ENCODE results near the gene RGL2. TPM values are rescaled to one million over a fixed set of nuclear protein-coding genes. Genes with fewer than 3 reads are reported as not detected.

The RGL2 gene
- total and polyA plus RNA-seq, 2 of the 13 experiments (the other 11 are each of a cell fraction or from before 2014, with no cell fraction given) = 22.9 to 47.4 TPM

DNA sequence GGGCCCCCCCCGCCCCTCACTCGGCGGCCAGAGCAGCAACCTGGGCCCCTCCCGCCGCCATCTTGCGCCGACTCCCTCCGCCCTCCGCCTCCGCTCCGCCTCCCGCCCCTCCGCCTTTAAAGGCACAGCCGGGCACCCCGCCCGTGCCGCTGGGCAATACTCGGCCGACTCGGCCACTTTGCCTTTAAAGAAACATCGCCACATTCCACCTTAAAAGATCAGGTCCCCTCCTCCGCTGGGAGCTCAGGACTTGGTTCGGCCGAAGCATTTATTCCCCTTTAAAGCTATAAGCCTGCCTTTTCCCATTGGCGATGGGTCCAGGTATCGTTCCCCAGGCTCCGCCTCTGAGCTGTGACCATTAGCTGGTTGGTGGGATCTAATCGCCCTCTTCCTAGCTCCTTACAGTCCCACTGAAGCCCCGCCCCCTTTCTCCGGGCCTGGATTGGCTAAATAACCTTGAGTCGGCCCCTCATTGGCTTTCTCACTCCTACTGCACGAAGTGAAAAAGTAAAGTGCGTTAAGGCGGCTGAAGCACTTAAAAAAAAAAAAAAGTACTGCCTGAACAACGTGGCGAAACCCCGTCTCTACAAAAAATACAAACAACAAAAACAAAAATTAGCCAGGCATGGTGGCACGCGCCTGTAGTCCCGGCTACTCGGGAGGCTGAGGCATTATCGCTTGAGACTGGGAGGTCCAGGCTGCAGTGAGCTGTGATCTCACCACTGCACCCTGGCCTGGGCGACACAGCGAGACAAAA is 19.1 kb upstream of the RGL2 start, which contains the start of gene ZBTB22 (continued):
- TF ChIP-seq, protein P1, sequence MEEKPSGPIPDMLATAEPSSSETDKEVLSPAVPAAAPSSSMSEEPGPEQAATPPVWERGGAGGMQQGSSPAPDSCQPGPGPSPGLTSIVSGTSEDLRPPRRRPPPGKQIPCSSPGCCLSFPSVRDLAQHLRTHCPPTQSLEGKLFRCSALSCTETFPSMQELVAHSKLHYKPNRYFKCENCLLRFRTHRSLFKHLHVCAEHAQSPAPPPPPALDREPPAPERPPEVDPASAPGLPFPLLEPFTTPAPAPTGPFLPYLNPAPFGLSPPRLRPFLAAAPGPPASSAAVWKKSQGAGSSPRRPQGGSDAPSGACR (CRISPR knock-in tag; IDR thresholded peaks at IDR 0.05) = no peak
- no peak for TF ChIP-seq DZIP1 (CRISPR knock-in tag; IDR thresholded peaks at IDR 0.05)
- peak; percentile 43; the same call in 1 of the 2 replicates for TF ChIP-seq ATF7-NPFF (CRISPR knock-in tag; IDR thresholded peaks at IDR 0.05; ENCODE audit: low read depth)
- no peak for TF ChIP-seq ZBTB21 (CRISPR knock-in tag; IDR thresholded peaks at IDR 0.05)
- TF ChIP-seq RNF2 (conservative IDR thresholded peaks at IDR 0.05; ENCODE audit: low read depth) = no peak
- no peak for TF ChIP-seq SP1 (IDR thresholded peaks at IDR 0.05)
- TF ChIP-seq SP1 (CRISPR knock-in tag; IDR thresholded peaks at IDR 0.05) = peak; percentile 63
- TF ChIP-seq ZNF33B (CRISPR knock-in tag; IDR thresholded peaks at IDR 0.05) = 0 out of 2 replicates have a peak, but pooled peaks have one; percentile 43
- TF ChIP-seq, protein P2, sequence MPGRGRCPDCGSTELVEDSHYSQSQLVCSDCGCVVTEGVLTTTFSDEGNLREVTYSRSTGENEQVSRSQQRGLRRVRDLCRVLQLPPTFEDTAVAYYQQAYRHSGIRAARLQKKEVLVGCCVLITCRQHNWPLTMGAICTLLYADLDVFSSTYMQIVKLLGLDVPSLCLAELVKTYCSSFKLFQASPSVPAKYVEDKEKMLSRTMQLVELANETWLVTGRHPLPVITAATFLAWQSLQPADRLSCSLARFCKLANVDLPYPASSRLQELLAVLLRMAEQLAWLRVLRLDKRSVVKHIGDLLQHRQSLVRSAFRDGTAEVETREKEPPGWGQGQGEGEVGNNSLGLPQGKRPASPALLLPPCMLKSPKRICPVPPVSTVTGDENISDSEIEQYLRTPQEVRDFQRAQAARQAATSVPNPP (CRISPR knock-in tag; IDR thresholded peaks at IDR 0.05) = no peak
- no peak for TF ChIP-seq ZSCAN22 (CRISPR knock-in tag; IDR thresholded peaks at IDR 0.05)
- TF ChIP-seq ETV5 (CRISPR knock-in tag; IDR thresholded peaks at IDR 0.05; ENCODE audit: borderline replicate concordance) = no peak
- 0 out of 2 replicates have a peak, but pooled peaks have one; percentile 39 for TF ChIP-seq ETV6 (CRISPR knock-in tag; conservative IDR thresholded peaks at IDR 0.05)
- TF ChIP-seq TFE3 (CRISPR knock-in tag; IDR thresholded peaks at IDR 0.05) = 0 out of 2 replicates have a peak, but pooled peaks have one; percentile 32
- no peak for TF ChIP-seq ATRX (CRISPR knock-in tag; IDR thresholded peaks at IDR 0.05; ENCODE audit: borderline replicate concordance)
- TF ChIP-seq, protein P3, sequence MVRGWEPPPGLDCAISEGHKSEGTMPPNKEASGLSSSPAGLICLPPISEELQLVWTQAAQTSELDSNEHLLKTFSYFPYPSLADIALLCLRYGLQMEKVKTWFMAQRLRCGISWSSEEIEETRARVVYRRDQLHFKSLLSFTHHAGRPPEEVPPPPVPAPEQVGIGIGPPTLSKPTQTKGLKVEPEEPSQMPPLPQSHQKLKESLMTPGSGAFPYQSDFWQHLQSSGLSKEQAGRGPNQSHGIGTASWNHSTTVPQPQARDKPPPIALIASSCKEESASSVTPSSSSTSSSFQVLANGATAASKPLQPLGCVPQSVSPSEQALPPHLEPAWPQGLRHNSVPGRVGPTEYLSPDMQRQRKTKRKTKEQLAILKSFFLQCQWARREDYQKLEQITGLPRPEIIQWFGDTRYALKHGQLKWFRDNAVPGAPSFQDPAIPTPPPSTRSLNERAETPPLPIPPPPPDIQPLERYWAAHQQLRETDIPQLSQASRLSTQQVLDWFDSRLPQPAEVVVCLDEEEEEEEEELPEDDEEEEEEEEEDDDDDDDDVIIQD (CRISPR knock-in tag; IDR thresholded peaks at IDR 0.05; ENCODE audit: low read depth) = peak; percentile 31; the same call in 1 of the 2 replicates
- peak; percentile 89; the same call in 1 of the 2 replicates for TF ChIP-seq ZNF430 (CRISPR knock-in tag; IDR thresholded peaks at IDR 0.05)
- no peak for TF ChIP-seq SMC3 (IDR thresholded peaks at IDR 0.05; ENCODE audit: low read length)
- TF ChIP-seq CEBPG (CRISPR knock-in tag; IDR thresholded peaks at IDR 0.05) = no peak
- TF ChIP-seq ZBTB42 (CRISPR knock-in tag; IDR thresholded peaks at IDR 0.05) = no peak
- TF ChIP-seq MTF2 (CRISPR knock-in tag; IDR thresholded peaks at IDR 0.05; ENCODE audit: borderline replicate concordance) = no peak
- TF ChIP-seq PHF8 (CRISPR knock-in tag; IDR thresholded peaks at IDR 0.05) = peak; percentile 45
- TF ChIP-seq NAIF1 (CRISPR knock-in tag; IDR thresholded peaks at IDR 0.05; ENCODE audit: borderline replicate concordance) = no peak; the same call in 1 of the 2 replicates
- peak; percentile 64 for TF ChIP-seq HNRNPLL (IDR thresholded peaks at IDR 0.05; ENCODE audit: low read depth, low read length, poor library complexity, severe bottlenecking)

All from HepG2 (cell line).